ENCODE results near the gene RALGPS1.
"Not testable (repeated sequence)": the region's sequence is repeated elsewhere in the genome, so short reads cannot be mapped to it uniquely, and the experiment has no call there.

The RALGPS1 gene

DNA sequence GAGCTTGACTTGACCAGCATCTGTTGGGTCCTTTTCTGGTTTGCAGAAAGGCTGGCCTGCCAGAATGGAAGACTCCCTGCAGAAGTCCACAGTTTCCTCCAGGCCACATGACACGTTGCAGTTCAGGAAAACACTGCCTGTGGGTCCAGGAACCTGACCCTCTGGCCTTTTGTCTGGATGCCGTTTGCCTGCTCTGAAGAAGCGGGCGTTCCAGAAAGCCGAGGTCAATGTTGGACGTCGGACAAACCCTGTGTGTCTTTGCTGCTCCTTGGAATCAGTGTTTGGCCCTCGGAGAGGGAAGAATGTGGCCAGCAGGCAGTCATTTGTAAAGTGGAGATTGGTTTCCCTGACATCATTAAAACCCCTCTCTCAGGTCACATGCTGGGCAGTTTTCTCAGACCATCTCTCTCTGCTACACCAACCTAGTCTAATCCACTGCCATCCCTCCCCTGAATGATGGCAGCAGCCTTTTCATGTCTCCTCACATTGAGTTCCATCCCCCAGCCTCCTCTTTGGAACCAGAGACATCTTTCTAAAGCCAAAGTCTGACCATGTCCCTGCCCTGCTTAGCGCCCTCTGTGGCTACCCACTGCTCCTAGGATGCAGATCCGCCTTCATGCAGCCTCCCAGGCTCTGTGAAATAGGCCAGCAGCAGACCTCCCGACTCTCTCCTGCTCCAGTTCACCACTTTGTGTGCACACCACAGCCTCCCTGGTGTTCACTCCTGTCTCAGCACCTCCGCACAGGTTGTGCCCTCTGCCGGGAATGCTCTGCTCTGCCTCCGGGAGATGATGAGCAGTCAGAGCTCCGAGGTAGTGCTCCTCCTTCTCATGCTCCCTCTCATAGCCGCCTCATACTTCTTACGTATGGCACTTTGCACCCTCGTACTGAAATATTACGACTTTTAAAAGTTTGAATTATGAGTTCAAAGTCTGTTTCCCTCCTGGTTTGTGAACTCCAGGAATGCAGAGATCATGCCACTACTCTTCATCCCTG is 75.6 kb downstream of the RALGPS1 start:
- no peak for DNase-seq (ENCODE audit: low read depth)

DNA sequence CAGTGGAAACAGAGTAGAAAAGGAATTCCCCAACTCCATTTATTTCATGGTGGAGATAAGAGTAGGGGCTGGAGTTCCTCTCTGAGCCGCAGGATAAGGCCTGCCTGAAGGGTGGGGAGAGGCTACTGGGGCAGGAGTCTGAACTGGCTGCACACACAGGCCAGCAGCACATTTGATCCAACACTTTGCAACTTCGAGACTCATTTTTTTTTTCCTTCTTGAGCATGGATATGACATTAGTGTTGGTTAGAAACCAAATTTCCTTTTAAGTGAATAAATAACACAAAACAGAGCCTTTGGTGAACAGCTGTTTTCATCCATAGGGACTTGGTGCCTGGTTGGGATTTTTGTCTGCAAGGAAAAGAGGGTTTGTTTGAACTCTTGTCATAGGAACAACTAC is 76.6 kb downstream of the RALGPS1 start:
- no peak for DNase-seq (ENCODE audit: low read depth)

DNA sequence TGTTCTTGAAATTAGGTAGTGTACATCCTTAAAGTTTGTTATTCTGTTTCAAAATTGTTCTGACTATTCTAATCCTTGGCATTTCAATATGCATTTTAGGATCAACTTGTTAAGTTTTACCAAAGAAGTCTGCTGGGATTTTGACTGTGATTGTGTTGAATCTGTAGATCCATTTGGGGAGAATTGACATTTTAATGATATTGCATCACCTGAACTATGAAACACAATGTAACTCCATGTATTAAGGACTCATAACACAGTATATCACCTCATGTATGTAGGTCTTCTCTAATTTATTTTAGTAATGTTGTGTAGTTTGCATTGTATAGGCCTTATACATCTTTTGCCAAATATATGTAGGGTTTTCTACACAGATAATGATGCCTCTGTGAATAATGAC is 77.8 kb downstream of the RALGPS1 start:
- DNase-seq (ENCODE audit: low read depth), result no peak

DNA sequence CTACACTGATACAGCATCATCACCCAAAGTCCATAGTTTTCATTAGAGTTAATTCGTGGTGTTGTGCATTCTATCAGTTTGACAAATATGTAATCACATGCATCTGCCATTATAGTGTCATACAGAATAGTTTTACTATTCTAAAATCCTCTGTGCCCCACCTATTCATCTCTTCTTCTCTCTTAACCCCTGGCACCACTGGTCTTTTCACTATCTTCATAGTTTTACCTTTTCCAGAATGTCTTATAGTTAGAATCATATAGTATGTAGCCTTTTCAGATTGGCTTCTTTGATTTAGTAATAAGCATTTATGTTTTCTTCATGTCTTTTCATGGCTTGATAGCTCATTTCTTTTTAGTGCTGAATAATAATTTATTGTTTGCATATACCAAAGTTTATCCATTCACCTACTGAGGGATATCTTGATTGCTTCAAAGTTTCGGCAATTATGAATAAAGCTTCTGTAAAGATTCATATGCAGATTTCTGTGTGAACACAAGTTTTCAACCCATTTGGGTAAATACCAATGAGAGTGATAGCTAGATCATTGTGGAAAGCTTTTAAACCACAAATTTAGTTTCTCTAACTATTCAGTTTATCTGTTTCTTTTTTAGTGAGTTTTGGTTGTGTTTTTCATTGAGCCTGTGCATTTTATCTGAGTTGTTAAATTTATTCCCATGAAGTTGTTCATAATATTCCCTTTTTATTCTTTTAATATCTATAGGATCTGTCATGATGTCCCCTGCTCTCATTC is 84.9 kb downstream of the RALGPS1 start:
- no peak for DNase-seq (ENCODE audit: low read depth)

DNA sequence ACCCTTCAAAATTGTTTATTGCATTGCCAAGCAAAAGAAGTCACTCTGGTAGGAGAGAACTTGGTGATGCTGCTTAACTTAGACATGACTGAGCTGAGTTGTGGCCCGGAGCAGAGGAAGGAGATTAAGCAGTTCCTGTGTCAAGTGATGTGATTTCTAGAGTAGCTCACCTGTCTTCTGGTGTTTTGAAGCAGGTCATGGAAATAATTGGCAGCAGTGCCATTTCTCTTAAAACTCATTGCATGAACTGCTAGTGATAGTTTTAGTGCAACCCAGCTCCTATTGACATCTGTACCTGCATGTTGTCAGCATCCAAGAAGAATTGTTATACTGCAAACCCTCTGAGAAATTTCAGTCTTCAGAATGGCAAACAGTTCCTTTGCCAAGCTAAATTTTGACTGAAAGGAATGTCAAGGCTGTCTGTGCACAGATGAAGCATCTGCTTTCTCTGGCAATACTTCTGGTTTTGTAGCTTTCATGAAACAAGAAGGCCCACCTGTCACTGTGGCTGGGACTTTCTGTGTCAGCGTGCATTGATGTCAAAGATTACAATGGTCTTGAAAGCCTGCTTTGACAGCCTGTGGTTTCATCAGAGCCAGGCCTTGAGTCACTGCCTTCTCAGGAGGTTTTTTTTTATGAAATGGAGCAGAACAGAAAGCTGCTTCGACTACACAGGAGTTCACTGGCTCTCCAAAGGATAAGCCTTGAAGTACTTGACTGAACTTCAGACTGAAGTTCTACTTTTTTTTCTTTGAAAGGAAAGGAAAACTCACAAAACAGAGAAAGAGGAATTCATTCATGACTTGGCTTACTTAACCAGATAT is 90.6 kb downstream of the RALGPS1 start:
- peak; percentile 70 for DNase-seq (ENCODE audit: low read depth)

DNA sequence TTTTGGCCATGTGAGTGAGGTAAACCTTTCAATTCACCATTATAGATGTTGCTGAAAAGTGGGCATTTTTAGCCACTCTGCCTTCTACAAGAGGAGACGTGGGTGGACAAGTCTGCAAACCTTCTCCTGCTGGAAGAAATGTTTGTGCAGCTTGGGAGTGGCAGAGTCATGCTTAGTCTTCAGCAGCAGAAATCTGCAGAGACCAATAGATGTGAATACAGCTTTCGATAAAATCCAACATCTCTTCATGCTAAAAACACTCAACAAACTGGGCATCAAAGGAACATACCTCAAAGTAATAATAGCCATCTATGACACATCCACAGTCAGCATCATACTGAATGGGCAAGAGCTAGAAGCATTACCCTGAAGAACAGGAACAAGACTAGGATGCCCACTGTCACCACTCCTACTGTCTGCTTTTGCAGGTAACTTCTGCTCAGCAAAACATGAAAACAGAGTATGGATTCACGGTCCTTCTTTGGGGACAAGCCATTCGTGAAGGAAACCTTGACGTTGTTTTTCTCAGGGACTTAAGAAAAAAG is 91.3 kb downstream of the RALGPS1 start:
- DNase-seq (ENCODE audit: low read depth), result no peak

DNA sequence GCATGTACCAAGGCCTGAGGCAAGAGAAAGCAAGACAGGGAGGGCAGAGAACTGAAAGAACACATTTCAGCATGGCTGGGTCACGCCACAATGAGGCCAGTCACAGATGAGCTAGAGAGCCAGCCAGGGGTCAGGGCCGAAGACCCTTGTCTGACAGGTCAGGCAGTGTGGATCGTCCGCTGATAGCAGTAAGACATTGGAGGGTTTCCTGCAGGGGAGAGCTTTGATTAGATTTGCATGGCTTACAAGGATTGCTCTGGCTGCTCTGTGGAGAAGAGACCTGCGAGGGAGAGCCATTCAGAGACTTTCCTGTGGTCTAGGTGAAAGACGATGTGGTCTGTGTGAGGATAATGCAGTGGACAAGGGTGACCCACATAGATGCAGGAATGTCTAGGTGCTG is 93.1 kb downstream of the RALGPS1 start:
- no peak for DNase-seq (ENCODE audit: low read depth)

DNA sequence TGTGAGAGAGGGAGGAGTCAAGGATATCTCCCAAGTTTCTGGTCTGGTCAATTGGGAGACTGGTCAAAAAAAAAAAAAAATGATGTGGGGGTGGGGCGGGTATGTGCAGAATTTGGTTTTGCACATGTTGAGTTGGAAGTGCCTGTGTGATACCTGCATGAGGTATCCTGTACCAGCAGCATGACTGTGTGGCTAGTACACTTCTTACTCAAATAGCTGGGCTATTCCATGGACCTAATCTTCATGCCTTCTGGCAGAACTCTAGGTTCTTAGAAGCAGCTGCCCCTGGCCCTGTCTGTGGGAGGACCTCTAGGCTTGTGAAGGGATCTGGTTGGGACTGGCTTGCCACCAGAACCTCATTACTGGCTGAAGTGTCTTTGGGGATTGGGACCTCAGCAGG is 93.5 kb downstream of the RALGPS1 start:
- no peak for DNase-seq (ENCODE audit: low read depth)

DNA sequence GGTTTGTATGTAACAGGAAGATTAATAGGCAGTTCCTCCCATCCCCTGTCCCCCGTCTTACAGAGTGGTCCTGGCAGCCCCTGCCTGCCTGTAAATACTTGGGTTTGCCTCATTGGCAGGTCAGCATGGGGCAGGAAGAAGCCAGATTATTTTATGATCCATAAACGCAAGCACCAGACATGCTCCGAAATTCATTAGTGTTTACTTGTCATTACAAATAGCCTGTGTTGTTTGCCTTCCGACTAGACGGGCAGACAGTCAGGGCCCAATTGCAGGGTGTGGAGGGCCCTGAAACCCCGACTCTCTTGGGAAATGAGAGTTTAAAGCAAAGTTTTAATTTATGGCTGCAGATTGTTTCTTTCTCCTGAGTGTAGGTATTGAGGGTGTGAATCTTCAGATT is 97.2 kb downstream of the RALGPS1 start:
- DNase-seq (ENCODE audit: low read depth), result no peak

DNA sequence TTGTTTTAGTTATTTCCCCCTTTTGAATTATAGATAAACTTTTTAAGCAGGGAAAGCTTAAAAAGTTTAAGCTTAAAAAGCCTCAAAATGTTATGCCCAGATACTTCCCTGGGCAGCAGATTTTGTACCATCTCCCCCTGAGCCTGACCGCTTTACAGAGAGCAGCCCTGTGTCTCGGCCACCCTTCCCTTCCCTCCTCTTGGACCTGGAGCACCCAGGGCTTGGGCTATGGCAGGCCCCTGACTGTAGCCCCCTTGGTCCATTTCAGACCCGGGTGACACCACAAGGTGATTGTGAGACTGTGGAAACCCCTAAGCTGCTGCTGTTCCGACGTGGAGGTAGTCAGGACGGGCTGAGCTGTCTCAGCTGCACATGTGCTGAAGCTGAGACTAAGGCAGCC is 97.7 kb downstream of the RALGPS1 start:
- no peak for DNase-seq (ENCODE audit: low read depth)

DNA sequence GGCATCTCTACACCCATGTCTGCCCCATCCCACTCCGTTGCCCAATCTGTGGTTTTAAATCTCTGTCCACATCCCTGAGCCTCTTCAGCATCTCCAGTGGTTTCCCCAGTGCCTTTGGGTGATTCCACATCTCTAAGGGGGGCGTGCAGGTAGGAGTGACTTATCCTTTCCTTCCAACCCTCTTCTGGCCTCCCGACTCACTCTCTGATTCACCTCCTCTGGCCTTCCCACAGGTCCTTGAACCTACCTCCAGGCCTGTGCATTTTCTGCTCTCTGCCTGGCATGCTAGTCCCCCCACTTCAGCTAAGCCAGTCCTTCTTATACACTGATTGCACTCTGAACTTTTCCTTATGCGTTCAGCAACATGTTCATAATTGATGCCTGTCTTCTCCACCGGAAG is 99.0 kb downstream of the RALGPS1 start:
- DNase-seq (ENCODE audit: low read depth), result no peak

DNA sequence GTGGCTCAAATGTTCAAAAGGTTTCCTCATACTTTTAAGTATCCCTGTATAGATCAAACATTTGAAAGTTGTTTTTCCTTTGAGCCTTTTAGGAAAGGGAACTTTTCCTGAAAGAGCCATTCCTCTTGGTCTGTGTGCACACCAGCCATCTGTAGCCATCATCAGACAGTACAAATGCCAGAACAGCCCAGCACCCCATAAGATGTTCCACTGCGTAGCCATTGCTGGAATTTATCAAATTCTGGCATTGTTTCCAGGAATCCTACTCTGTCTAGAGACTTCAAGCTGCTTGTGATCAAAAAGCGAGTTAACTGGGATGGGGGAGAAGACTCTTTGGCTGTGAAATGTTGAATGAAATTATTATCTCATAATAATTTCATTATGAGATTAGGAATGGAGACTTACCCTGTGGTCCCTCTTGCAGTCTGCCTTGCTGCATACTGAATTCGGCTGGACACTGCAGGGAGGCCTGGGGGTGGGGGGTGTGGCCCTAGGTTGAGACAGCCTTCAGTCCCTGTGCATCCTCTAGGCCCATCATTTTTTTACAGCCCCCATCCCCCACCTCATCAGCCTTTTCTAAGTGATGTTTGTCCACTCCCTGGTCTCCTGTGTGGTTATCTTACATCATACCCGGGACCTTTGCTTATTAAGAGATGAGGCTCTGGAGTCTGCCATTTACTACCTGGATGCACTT is 99.8 kb downstream of the RALGPS1 start:
- DNase-seq (ENCODE audit: low read depth), result no peak

DNA sequence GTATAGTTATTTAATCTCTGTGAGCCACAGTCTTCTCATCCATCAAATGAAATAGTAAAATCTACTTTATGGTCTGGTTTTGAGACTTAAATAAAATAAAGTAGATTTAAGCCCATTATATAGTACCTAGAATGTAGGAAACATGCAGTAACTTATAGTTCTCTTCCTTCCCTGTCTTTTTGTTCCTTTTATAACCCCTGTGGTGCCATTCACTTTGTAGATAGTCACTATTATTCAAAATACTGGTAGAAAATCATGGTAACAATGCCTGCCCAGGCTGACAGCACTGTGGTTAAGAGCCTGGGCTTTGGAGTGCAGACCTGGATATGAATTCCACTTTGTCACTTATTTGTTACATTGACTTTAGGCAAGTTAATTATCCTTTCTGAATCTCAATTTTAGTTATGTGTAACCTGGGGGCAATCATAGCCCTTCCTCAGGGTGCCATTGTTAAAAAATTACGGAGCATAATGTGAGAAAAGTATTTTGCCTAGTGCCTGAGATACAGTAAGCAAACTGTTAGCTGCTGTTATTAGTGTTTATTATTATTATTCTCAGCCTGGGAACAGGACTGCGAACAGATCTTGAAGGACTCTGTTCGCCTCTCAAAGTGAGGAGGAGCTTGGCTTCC is 100.4 kb downstream of the RALGPS1 start:
- no peak for DNase-seq (ENCODE audit: low read depth)

DNA sequence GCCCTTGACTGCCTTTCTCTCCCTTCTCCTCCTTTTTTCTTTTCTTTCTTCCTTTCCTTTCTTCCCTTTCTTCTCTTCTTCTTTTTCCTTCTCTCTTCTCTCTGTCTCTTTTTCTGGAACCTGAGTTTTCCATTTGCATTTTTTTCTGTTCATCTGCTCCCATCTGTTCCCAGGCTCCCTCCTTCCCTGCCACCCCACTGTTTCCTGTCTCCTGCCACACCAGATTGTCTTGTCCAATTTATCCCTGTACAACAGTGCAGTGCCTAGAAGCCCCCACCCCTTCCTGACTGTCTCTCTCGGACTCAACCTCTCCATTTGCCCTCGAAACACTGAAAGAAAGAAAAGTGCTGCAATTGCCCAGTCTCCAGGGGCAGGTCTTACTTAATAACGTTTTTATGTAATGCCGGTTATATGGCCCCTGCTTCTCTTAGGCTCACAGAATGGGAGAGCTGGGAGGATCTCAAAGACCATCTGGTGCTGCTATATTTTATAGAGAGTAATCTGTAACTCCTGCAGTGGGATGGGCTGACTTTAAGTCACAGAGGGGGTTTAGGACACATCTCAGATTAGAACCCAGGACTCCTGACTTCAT is 101.4 kb downstream of the RALGPS1 start:
- no peak for DNase-seq (ENCODE audit: low read depth)

DNA sequence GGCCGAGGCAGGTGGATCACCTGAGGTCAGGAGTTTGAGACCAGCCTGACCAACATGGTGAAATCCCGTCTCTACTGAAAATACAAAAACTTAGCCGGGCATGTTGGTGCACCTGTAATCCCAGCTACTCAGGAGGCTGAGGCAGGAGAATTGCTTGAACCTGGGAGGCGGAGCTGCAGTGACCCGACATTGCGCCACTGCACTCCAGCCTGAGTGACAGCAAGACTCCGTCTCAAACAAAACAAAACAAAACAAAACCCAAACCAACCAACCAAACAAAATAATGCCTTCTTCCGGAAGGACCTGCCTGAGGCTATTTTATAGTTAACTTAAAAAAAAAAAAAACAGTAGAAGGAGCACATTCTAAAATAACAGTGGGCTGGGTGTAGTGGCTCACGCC is 103.4 kb downstream of the RALGPS1 start:
- DNase-seq (ENCODE audit: low read depth), result not testable (repeated sequence)

DNA sequence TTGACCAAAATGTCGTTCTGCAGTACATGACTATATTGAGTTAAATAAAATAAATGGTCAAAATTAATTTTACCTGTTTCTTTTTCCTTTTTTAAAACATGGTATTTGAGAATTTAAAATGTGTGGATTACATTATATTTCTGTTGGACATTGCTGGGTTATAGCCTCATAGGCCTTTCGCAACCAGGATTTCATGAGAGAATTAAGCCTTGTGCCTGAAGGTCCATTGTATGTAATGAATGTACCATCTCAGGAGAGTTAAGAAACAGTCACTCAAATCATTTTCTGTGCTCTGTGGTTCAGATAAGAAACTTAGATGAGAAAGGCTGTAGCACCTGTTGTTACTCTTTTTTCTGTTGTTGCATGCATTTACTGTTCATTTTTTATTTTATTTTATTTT is 104.4 kb downstream of the RALGPS1 start:
- no peak for DNase-seq (ENCODE audit: low read depth)

DNA sequence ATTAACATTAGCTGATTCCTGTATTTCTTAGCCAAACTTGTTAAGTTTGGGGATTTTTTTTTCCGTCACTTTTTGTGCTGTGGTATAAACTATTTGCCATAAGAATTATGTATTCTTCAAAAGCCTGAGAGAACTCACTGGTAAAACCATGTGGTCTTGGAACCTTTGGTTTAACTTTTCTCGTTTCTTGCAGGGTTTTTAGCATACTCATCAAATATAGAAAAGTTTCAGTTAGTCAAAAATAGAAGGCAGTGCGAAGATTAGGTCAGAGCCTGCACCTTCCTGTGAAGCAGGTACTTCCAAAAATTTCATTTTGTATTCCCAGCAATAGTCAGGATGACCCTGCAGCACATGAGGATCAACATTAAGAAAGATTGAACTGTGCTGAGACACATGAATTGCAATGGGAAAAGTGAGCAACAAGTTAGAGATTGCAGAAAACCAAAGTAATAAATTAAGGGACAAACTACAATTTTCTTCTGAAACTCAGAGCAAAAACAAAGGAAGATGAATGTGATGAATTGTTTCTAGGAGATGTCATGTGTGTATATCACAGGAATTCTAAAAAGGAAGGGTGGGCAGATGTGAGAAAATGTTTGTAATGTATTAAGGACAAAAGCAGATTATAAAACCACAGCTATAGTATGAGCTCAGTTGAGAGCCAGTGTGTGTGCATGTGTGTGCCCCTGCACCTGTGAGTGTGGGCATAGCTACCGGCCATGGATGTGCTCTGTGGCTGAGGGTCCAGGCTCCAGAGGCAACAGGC is 105.6 kb downstream of the RALGPS1 start:
- DNase-seq (ENCODE audit: low read depth), result no peak

DNA sequence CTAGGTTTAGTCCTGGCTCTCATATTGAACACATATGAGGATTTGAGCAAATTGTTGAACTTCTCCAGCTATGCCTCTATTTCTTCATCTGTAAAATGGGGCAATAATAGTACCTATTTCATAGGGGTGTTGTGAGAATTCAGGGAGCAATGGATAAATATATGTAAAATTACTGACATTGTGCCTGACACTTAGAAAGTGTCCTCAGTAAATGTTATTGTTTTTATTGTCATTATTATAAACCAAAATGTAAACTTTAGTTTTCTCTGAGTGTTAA is 106.2 kb downstream of the RALGPS1 start:
- no peak for DNase-seq (ENCODE audit: low read depth)

DNA sequence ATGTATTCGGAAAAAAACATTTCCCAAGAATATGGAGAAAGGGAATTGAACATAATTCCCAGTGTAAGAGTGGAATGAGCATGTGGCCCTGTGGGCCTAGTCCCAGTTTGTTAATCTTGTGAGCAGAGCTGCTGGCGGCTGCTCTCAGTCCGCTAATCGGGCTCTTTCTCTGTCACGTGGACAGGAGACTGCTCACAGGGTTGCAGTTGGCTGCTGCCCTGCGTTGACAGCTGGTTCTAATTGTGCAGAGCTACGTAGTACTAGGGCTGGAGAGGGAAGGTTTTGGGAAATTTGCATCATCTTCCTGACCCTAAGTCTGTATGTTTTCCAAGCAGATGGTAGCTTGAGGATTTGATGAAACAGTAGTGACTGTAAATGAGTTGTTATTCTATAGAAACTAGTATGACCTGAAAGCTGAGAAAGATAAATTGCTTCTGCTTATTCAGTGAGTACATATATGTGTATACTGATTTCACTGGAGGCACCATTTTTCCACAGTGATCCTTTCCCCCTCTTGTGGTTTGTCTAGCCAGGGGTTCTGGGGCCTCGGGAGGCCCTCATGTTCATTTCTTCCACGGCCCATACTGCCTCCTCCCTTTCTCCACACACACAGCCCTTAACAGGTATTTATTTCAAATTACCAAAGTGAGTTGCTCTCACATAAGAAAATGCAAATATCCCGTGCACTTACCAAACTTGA is 107.2 kb downstream of the RALGPS1 start:
- DNase-seq (ENCODE audit: low read depth), result no peak

All from activated T-cell treated with anti-CD3 and anti-CD28 coated beads for 24 hours (primary cell).